HUES6 (cell line): ENCODE data around the gene TNRC6B.
A peak's percentile ranks its signal among the peaks of the same experiment; 100 is the strongest.
"Not testable (repeated sequence)": the region's sequence is repeated elsewhere in the genome, so short reads cannot be mapped to it uniquely, and the experiment has no call there.

Experiments used
- H3K27ac ChIP-seq: 2 replicates; pipeline ENCODE4 v1.7.0; 2013; ENCODE audit warnings: low read depth, mild to moderate bottlenecking, low read length, inconsistent platforms
- H3K27me3 ChIP-seq: 2 replicates; pipeline ENCODE4 v1.6.1; 2013; ENCODE audit warnings: low read length; ENCODE audit not compliant: control insufficient read depth, insufficient read depth
- H3K36me3 ChIP-seq: 2 replicates; pipeline ENCODE4 v1.6.1; 2013; ENCODE audit warnings: low read length; ENCODE audit not compliant: control insufficient read depth, insufficient read depth
- H3K4me1 ChIP-seq: 2 replicates; pipeline ENCODE4 v1.6.1; 2013; ENCODE audit warnings: low read length; ENCODE audit not compliant: control insufficient read depth, insufficient read depth
- H3K4me3 ChIP-seq: 2 replicates; pipeline ENCODE4 v1.5.1; 2013; ENCODE audit warnings: low read depth, low read length
- H3K9ac ChIP-seq: one replicate; pipeline ENCODE4 v1.6.1; 2013; ENCODE audit warnings: mild to moderate bottlenecking, low read length
- H3K9me3 ChIP-seq: 2 replicates; pipeline ENCODE4 v1.6.1; 2013; ENCODE audit warnings: low read depth, low read length; ENCODE audit not compliant: control insufficient read depth, insufficient read depth

Gene TNRC6B, protein sequence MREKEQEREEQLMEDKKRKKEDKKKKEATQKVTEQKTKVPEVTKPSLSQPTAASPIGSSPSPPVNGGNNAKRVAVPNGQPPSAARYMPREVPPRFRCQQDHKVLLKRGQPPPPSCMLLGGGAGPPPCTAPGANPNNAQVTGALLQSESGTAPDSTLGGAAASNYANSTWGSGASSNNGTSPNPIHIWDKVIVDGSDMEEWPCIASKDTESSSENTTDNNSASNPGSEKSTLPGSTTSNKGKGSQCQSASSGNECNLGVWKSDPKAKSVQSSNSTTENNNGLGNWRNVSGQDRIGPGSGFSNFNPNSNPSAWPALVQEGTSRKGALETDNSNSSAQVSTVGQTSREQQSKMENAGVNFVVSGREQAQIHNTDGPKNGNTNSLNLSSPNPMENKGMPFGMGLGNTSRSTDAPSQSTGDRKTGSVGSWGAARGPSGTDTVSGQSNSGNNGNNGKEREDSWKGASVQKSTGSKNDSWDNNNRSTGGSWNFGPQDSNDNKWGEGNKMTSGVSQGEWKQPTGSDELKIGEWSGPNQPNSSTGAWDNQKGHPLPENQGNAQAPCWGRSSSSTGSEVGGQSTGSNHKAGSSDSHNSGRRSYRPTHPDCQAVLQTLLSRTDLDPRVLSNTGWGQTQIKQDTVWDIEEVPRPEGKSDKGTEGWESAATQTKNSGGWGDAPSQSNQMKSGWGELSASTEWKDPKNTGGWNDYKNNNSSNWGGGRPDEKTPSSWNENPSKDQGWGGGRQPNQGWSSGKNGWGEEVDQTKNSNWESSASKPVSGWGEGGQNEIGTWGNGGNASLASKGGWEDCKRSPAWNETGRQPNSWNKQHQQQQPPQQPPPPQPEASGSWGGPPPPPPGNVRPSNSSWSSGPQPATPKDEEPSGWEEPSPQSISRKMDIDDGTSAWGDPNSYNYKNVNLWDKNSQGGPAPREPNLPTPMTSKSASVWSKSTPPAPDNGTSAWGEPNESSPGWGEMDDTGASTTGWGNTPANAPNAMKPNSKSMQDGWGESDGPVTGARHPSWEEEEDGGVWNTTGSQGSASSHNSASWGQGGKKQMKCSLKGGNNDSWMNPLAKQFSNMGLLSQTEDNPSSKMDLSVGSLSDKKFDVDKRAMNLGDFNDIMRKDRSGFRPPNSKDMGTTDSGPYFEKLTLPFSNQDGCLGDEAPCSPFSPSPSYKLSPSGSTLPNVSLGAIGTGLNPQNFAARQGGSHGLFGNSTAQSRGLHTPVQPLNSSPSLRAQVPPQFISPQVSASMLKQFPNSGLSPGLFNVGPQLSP (N-terminal part only)

DNA sequence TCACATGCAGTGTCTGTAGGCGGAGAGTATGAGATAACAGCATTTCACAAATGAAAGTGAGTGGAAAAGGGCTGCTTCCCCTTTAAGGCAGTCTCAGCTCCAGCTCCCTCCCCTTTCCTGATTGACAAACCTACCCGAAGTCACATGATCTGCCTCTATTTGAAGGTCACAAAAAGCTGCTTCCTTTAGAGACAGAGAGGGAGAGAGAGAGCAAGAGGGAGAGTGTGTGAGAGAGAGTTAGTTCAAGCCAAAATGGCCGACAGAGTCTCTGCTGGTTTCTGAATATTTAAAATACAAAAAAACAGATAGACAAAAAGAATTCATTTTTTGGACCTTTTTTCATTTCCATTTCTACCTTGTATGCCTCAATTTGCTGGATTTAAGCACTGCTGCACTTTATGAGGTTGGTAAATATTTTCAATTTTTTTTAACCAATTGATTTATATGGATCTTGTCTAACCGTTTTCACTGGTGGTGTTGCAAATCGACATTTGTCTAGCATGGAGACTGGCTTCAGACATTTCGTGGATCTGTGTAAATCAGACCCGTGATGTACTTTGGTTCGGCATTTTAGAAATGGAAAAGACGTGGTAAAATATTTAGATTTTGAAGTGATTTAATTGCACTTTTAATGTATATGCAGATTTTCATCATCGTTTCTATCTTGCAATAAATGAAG is at the start of gene TNRC6B:
Gene TNRC6B, plus strand, starts transcription at position 188 of the 679 bp plus-strand sequence. Its CDS starts 211 bp downstream, at position 399.
- peak within 1 kb of the TSS; percentile 81 for H3K4me3 ChIP-seq
- no peaks in the 10 kb centered on the region for H3K9me3 ChIP-seq
- H3K4me1 ChIP-seq, result peaks cover 43% of the 10 kb centered on the region
- H3K27me3 ChIP-seq, result no peaks in the 10 kb centered on the region
- no peaks in the 10 kb centered on the region for H3K36me3 ChIP-seq
- peak within 1 kb of the TSS; percentile 97 for H3K9ac ChIP-seq
- peak within 1 kb of the TSS; percentile 96 for H3K27ac ChIP-seq

DNA sequence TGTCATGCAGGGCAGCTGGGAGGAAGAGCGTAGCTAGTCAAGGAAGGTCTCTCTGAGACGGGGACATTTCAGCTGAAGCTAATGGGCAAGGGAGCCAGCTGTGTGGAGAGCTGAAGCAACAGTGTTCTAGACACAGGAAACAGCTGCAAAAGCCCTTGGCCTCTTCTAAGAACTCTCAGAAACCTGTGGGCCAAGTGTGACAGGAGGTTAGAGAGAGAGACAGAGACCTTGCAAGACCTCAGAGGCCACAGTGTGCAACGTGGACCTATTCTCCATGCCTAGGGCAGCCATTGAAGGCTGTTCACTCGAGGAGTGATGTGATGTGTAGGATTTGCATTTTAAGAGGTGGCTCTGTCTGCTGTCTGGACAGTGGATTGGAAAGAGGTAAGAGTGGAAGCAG is 48.7 kb upstream of the TNRC6B start:
- H3K4me1 ChIP-seq, result no peaks in the 10 kb centered on the region
- no peak overlapping the region for H3K27ac ChIP-seq
- no peaks in the 10 kb centered on the region for H3K27me3 ChIP-seq
- no peak overlapping the region for H3K4me3 ChIP-seq
- H3K9me3 ChIP-seq, result no peaks in the 10 kb centered on the region
- no peak overlapping the region for H3K9ac ChIP-seq
- peaks cover 3% of the 10 kb centered on the region; the same call in 1 of the 2 replicates for H3K36me3 ChIP-seq

DNA sequence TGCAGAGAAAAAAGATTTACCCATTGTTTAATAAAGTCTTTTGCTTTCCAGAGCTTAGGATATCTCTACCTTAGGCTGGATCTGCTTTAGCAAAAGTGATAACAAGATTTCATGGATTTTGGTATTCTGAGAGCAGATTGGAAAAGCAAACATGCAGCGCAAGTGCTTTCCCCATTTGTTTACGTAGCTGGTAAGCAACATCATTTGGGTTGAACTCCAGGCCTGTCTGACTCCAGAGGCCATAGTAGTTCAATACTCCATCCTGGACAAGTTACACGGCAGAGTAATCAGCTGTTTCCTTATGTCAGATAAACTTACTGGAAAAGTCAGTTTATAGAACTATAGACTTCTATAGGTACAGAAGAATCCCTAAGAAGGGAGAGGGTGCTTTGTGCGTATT is 40.6 kb upstream of the TNRC6B start:
- H3K9ac ChIP-seq, result no peak overlapping the region
- no peak overlapping the region for H3K27ac ChIP-seq
- H3K9me3 ChIP-seq, result no peaks in the 10 kb centered on the region
- H3K4me3 ChIP-seq, result no peak overlapping the region
- H3K36me3 ChIP-seq, result no peaks in the 10 kb centered on the region; the same call in 1 of the 2 replicates
- H3K4me1 ChIP-seq, result no peaks in the 10 kb centered on the region
- H3K27me3 ChIP-seq, result no peaks in the 10 kb centered on the region

DNA sequence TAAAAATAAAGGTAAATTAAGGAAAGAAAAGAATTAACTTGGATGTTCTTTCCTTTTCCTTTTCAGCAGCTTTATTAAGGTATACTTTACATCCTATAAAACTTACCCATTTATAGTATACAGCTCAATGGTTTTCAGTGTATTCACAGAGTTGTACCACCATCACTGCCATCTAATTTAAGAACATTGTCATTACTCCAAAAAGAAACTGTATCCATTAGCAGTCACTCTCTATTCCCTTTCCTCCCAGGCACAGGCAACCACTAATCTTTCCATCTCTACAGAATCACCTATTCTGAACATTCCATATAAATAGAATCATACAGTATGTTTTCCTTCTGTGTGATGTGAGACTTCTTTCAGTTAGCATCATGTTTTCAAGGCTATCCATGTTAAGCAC is 38.9 kb upstream of the TNRC6B start:
- H3K4me3 ChIP-seq, result no peak overlapping the region
- no peaks in the 10 kb centered on the region for H3K4me1 ChIP-seq
- no peak overlapping the region for H3K27ac ChIP-seq
- no peak overlapping the region for H3K9ac ChIP-seq
- H3K9me3 ChIP-seq, result no peaks in the 10 kb centered on the region
- H3K27me3 ChIP-seq, result no peaks in the 10 kb centered on the region
- H3K36me3 ChIP-seq, result no peaks in the 10 kb centered on the region; the same call in 1 of the 2 replicates

DNA sequence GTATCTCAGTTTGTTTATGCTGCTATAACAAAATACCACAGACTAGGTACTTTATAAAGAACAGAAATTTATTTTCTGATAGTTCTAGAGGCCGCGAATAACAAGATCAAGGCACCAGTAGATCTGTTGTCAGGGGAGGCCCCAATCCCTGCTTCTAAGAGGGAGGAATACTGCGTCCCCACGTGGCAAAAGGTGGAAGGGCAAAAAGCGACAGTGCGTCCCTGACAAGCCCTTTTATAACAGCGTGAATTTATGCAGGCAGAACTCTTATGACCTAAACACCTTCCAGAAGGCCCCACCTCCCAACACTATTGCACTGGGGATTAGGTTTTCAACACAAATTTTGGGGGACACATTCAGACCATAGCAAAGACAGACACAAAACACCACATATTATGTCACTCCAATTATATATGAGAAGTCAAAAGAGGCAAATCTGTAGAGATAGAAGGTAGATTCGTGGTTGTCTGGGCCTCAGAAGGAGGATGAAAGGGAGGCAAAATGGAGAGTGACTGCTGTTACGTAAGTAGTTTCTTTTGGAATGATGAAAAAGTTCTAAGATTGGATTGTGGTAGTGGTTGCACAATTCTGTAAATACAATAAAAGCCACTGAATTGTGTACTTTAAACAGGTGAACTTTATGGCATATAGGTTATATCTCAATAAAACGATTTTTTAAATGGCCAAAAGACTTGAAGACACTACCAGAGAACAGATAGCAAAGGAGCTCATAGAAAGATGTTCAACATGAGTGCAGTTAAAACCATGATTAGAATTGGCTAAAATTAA is 30.1 kb upstream of the TNRC6B start:
- Histone ChIP-seq H3K4me1 (no peaks in the 10 kb centered on the region), H3K27me3 (no peaks in the 10 kb centered on the region), H3K9ac (no peak overlapping the region)

DNA sequence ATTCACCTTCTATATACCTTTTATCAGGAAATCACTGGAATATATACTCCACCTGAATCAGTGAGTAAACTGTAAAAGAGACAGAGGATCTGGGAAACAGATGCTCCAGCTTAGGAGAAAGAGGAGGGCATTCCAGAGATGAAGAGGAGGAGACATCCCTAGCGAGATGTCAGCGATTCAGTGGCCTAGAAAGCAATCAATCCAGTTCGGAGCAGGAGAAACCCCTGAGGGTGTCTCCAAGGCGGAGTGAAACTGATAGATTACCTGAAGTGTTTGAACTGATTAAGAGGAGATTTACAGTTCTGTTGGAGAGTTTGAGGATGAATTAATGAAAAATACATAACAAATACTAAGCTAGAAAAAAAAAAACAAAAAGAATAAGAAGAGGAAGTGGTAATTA is 24.5 kb upstream of the TNRC6B start:
- H3K4me3 ChIP-seq, result no peak overlapping the region
- no peak overlapping the region for H3K27ac ChIP-seq
- H3K27me3 ChIP-seq, result no peaks in the 10 kb centered on the region
- H3K9ac ChIP-seq, result no peak overlapping the region
- H3K4me1 ChIP-seq, result peaks cover 5% of the 10 kb centered on the region; the same call in 1 of the 2 replicates
- no peaks in the 10 kb centered on the region for H3K9me3 ChIP-seq
- H3K36me3 ChIP-seq, result no peaks in the 10 kb centered on the region

More for the DNA sequence above, 30.1 kb upstream of the TNRC6B start:
- H3K9me3 ChIP-seq, result no peaks in the 10 kb centered on the region
- H3K27ac ChIP-seq, result no peak overlapping the region
- no peak overlapping the region for H3K4me3 ChIP-seq
- H3K36me3 ChIP-seq, result no peaks in the 10 kb centered on the region

DNA sequence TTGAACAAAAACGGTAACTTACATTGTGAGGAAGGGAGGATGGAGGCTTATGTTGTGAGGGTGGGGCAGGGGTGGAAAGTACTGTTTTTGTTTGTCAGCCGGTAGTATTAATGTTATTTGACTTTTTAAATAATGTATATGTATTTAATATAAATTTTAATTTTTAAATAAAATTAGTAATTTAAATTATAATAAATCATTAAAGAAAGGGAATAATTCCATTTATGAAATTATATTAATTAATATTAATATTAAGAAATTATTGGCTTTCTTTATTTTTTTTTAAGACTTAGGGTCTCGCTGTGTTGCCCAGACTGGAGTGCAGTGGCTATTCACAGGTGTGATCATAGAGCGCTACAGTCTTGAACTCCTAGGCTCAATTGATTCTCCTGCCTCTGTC is 24.0 kb upstream of the TNRC6B start:
- no peaks in the 10 kb centered on the region for H3K27me3 ChIP-seq
- peaks cover 5% of the 10 kb centered on the region; the same call in 1 of the 2 replicates for H3K4me1 ChIP-seq
- no peak overlapping the region for H3K4me3 ChIP-seq
- H3K27ac ChIP-seq, result no peak overlapping the region
- H3K36me3 ChIP-seq, result no peaks in the 10 kb centered on the region
- no peaks in the 10 kb centered on the region for H3K9me3 ChIP-seq
- H3K9ac ChIP-seq, result no peak overlapping the region

DNA sequence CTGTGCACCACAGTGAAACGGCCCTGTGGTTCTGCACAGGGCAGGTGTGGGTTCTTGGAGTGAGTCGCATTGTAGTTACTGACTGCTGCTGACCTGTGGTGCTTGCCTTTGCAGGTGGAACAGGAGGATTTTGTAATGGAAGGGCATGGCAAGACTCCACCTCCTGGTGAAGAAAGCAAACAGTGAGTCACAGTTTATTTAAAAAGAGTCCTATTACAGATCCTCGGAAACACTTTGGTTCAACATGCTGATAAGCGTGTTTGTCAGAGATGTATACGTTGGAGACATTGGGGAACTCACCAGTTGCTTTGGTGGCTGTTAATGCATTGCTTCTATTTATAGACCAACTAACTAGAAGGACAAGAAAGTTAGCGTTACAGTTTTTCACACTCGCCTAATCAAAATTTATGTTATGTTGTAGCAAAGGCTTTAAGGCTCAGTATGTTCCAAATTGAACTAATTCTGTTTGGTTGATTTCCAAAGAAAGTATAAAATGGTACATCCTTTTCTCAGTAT is 21.7 kb upstream of the TNRC6B start:
- no peaks in the 10 kb centered on the region for H3K36me3 ChIP-seq
- H3K9ac ChIP-seq, result no peak overlapping the region
- H3K27ac ChIP-seq, result no peak overlapping the region
- no peaks in the 10 kb centered on the region for H3K27me3 ChIP-seq
- H3K4me1 ChIP-seq, result peaks cover 5% of the 10 kb centered on the region; the same call in 1 of the 2 replicates
- no peak overlapping the region for H3K4me3 ChIP-seq
- no peaks in the 10 kb centered on the region for H3K9me3 ChIP-seq

DNA sequence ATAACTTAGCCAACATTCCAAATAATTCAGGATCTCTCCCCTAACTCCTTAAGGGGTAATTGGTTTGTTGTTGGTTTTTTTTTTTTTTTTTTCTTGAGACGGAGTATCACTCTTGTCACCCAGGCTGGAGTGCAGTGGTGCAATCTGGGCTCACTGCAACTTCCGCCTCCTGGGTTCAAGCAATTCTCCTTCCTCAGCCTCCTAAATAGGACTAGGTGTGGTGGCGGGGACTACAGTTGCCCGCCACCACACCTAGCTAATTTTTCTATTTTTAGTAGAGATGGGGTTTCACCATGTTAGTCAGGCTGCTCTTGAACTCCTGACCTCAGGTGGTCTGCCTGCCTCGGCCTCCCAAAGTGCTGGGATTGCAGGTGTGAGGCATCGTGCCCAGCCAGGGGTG is 21.0 kb upstream of the TNRC6B start:
- H3K9me3 ChIP-seq, result not testable (repeated sequence)

More for the DNA sequence above, 21.0 kb upstream of the TNRC6B start:
- not testable (repeated sequence) for H3K36me3 ChIP-seq, H3K4me1 ChIP-seq, H3K4me3 ChIP-seq, H3K27me3 ChIP-seq, H3K27ac ChIP-seq, H3K9ac ChIP-seq
